Transverse colon (tissue), 4 donors: ENCODE results near the gene AGAP1. TPM values are rescaled to one million over a fixed set of nuclear protein-coding genes. Genes with fewer than 3 reads are reported as not detected.

Experiments
- DNase-seq: peaks from one replicate; pipeline ENCODE4 v3.0.0-alpha.2; 2019
- H3K27ac ChIP-seq, 4 donors: fragments of 200-600 bp; sonication (generic); 2 replicates each; pipeline ENCODE4 v1.5.1; 2016 to 2018; ENCODE audit warnings: inconsistent platforms in 4 of 4
- H3K27me3 ChIP-seq: fragments of 200-600 bp; sonication (generic); 2 replicates; pipeline ENCODE4 v1.5.1; 2017; ENCODE audit warnings: inconsistent platforms
- H3K36me3 ChIP-seq, 4 donors: fragments of 200-600 bp; sonication (generic); 2 replicates each; pipeline ENCODE4 v1.5.1; 2017 to 2019; ENCODE audit warnings: inconsistent platforms in 4 of 4
- H3K4me1 ChIP-seq, 4 donors: fragments of 200-600 bp; sonication (generic); 2 replicates each; pipeline ENCODE4 v1.5.1; 2017 to 2020; ENCODE audit warnings: inconsistent platforms in 4 of 4
- H3K4me3 ChIP-seq, 4 donors: fragments of 200-600 bp; sonication (generic); 1 replicate in 1 of 4; 2 replicates in 3 of 4; pipeline versions ENCODE4 v1.5.1 to v1.6.1; 2017 to 2019; ENCODE audit warnings: inconsistent platforms in 4 of 4
- H3K9me3 ChIP-seq, 2 donors: fragments of 200-600 bp; sonication (generic); 2 replicates each; pipeline ENCODE4 v1.5.1; 2017 to 2019; ENCODE audit warnings: inconsistent platforms in 2 of 2
- EP300 ChIP-seq: sonication (generic); formaldehyde crosslinking; IDR thresholded peaks from one replicate; pipeline ENCODE4 v1.6.1; 2017; ENCODE audit warnings: antibody characterized with exemption, low read depth
- POLR2A ChIP-seq: fragments of 450-650 bp; IDR thresholded peaks from one replicate; pipeline ENCODE4 v1.6.1; 2016; ENCODE audit warnings: antibody characterized with exemption, mild to moderate bottlenecking, moderate library complexity
- POLR2AphosphoS5 ChIP-seq, 3 donors: sonication (generic); formaldehyde crosslinking; IDR thresholded peaks; one replicate each; pipeline ENCODE4 v1.6.1; 2016; ENCODE audit warnings: antibody characterized with exemption in 3 of 3
- WGBS, 2 donors: methylation state at CpG; one replicate each; pipeline ENCODE4 v1.1.5; 2018; ENCODE audit warnings: low coverage in 1 of 2; 5-methylcytosine and 5-hydroxymethylcytosine counted together
- in situ Hi-C, 4 donors: fragments of 200-750 bp; cut with MboI; loops; one replicate each; pipeline versions ENCODE4 v1.15.0 to v1.15.1; 2017; ENCODE audit warnings: low sequenced_read_pairs in 3 of 4, low pct_ligation_motif_present in 1 of 4, low pct_unique_long_range_greater_than_20kb in 1 of 4
- intact Hi-C: fragments of 100-400 bp; cut with DNase I; formaldehyde crosslinking; loops from one replicate; pipeline ENCODE4 v1.15.1; 2023; ENCODE audit warnings: low total_unique reads
- total RNA-seq, 4 donors: library from RNA; depleted of rRNA; stranded (reverse); fragments of >200 nt; gene quantifications; one replicate each; pipeline ENCODE4 v1.1.0, GENCODE V29; 2016
- TF ChIP-seq, protein P1 (sequence below), 5 experiments: fragments of 200-600 bp in 3 of 5; fragments of 450-650 bp in 2 of 5; sonication (generic) in 3 of 5; IDR thresholded peaks; 1 replicate in 2 of 5; 2 replicates in 3 of 5; pipeline ENCODE4 v1.5.1; 2016 to 2017; ENCODE audit warnings: antibody characterized with exemption in 5 of 5, inconsistent platforms in 3 of 5, mild to moderate bottlenecking in 2 of 5, moderate library complexity in 1 of 5

Gene AGAP1
- total RNA-seq, 4 donors from 2014 or later: 56.1 to 96.9 (median 71.2) TPM

- WGBS, 2 donors: 80 to 96% methylated on average over 1 to 6 of the region's 6 CpGs
- Histone ChIP-seq H3K27me3 (no peaks in the 10 kb centered on the region), H3K9me3 (no peaks in the 10 kb centered on the region), H3K4me3 (no peak overlapping the region), H3K4me1 (no peaks in the 10 kb centered on the region), H3K27ac (no peak overlapping the region), H3K36me3 (peaks cover 0 to under 1% (median 0%) of the 10 kb centered on the region in 4 donors)
- TF ChIP-seq POLR2AphosphoS5 (IDR thresholded peaks at IDR 0.05): no peak
- TF ChIP-seq, protein P1, sequence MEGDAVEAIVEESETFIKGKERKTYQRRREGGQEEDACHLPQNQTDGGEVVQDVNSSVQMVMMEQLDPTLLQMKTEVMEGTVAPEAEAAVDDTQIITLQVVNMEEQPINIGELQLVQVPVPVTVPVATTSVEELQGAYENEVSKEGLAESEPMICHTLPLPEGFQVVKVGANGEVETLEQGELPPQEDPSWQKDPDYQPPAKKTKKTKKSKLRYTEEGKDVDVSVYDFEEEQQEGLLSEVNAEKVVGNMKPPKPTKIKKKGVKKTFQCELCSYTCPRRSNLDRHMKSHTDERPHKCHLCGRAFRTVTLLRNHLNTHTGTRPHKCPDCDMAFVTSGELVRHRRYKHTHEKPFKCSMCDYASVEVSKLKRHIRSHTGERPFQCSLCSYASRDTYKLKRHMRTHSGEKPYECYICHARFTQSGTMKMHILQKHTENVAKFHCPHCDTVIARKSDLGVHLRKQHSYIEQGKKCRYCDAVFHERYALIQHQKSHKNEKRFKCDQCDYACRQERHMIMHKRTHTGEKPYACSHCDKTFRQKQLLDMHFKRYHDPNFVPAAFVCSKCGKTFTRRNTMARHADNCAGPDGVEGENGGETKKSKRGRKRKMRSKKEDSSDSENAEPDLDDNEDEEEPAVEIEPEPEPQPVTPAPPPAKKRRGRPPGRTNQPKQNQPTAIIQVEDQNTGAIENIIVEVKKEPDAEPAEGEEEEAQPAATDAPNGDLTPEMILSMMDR (IDR thresholded peaks at IDR 0.05): no peak
- no peak for TF ChIP-seq EP300
- TF ChIP-seq POLR2A: no peak
- DNase-seq: no peak
- intact Hi-C loops: no loop called here
- in situ Hi-C loops: no loop called here
Observed at GRCh38 chr2:235984552-235984951, 490.7 kb downstream of the AGAP1 start.

DNA sequence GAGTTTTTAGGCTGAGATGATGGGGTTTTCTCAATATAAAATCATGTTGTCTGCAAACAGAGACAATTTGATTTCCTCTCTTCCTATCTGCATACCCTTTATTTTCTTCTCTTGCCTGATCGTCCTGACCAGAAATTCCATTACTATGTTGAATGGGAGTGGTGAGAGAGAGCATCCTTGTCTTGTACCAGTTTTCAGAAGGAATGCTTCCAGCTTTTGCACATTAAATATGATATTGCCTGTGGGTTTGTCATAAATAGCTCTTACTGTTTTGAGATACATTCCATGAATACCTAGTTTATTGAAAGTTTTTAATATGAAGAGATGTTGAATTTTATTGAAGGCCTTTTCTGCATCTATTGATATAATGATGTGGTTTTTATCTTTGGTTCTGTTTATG, 492.5 kb downstream of the AGAP1 start:
- intact Hi-C loops: no loop called here
- WGBS, 2 donors: 57 to 77% methylated on average over 1 of the region's 1 CpG

GRCh38 chr2:235988271-235989015, 494.6 kb downstream of the AGAP1 start:
- Histone ChIP-seq H3K27ac (no peak overlapping the region), H3K27me3 (no peaks in the 10 kb centered on the region), H3K4me3 (no peak overlapping the region), H3K4me1 (no peaks in the 10 kb centered on the region), H3K9me3 (no peaks in the 10 kb centered on the region), H3K36me3 (no peaks in the 10 kb centered on the region)
- 86 to 91% methylated on average over 9 to 21 of the region's 21 CpGs for WGBS, 2 donors
- in situ Hi-C loops (no loop called here), intact Hi-C loops (no loop called here)
- TF ChIP-seq POLR2AphosphoS5 (IDR thresholded peaks at IDR 0.05) (no peak), POLR2A (no peak), EP300 (no peak)
- TF ChIP-seq, protein P1 (IDR thresholded peaks at IDR 0.05): no peak
- no peak for DNase-seq

More for the DNA sequence above, 492.5 kb downstream of the AGAP1 start:
- in situ Hi-C loops: no loop called here
- Histone ChIP-seq H3K36me3 (no peaks in the 10 kb centered on the region), H3K4me3 (no peak overlapping the region), H3K27me3 (no peaks in the 10 kb centered on the region), H3K27ac (no peak overlapping the region), H3K9me3 (no peaks in the 10 kb centered on the region), H3K4me1 (no peaks in the 10 kb centered on the region)
- TF ChIP-seq EP300 (no peak), POLR2AphosphoS5 (IDR thresholded peaks at IDR 0.05) (no peak), POLR2A (no peak)
- TF ChIP-seq, protein P1 (IDR thresholded peaks at IDR 0.05): no peak
- DNase-seq: no peak

DNA sequence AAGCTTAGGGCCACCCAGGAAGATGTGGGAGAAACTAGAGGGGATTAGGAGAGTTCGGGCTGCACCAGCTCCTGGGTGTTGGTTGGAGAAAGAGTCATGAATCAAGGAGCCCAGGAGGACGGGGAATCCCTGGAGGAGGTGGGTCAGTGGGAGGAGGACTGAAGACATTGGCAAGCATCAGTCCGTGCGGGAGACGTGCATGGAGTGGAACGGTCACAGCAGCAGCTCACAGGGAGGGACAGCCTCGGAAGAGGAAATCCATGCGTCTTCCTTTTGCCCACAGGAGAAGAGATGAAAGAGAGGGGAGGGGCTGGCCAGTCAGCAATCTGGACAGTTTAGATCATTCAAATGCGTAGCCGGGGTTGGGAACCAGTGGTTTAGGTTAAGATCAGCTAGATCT, 495.7 kb downstream of the AGAP1 start:
- DNase-seq: no peak
- WGBS, 2 donors: 88 to 94% methylated on average over 7 to 10 of the region's 10 CpGs
- Histone ChIP-seq H3K36me3 (no peaks in the 10 kb centered on the region), H3K9me3 (no peaks in the 10 kb centered on the region), H3K4me3 (no peak overlapping the region), H3K27me3 (no peaks in the 10 kb centered on the region), H3K4me1 (no peaks in the 10 kb centered on the region), H3K27ac (no peak overlapping the region)
- TF ChIP-seq EP300 (no peak), POLR2A (no peak), POLR2AphosphoS5 (IDR thresholded peaks at IDR 0.05) (no peak)
- TF ChIP-seq, protein P1 (IDR thresholded peaks at IDR 0.05): no peak
- in situ Hi-C loops: no loop called here
- intact Hi-C loops: no loop called here
